Calu3 (cell line): ENCODE data around the gene MYOZ2. TPM values are rescaled to one million over a fixed set of nuclear protein-coding genes. Genes with fewer than 3 reads are reported as not detected.

Source experiments
- BruUV-seq: library from RNA; stranded (reverse); fragments of 400-500 nt; replicated peaks from 2 replicates; lab custom pipeline; 2021; lab: Mats Ljungman, UMichigan
- CTCF ChIA-PET: fragments of 300-600 bp; sonication (Branson Sonifier 250); formaldehyde crosslinking; loops from one replicate; lab custom pipeline; 2022; ENCODE audit warnings: antibody characterized with exemption; lab: Charles Lee
- DNase-seq: peaks from one replicate; pipeline ENCODE4 v3.0.0; 2022
- H3K27ac Mint-ChIP-seq: one replicate; pipeline ENCODE4 v1.8.0; 2022; ENCODE audit warnings: mixed read lengths; ENCODE audit not compliant: unreplicated experiment
- H3K27me3 Mint-ChIP-seq: one replicate; pipeline ENCODE4 v1.8.0; 2022; ENCODE audit warnings: mixed read lengths; ENCODE audit not compliant: unreplicated experiment
- H3K36me3 Mint-ChIP-seq: one replicate; pipeline ENCODE4 v1.8.0; 2022; ENCODE audit warnings: mild to moderate bottlenecking, moderate library complexity, mixed read lengths; ENCODE audit not compliant: insufficient read depth, unreplicated experiment
- H3K4me1 Mint-ChIP-seq: one replicate; pipeline ENCODE4 v1.8.0; 2022; ENCODE audit warnings: mild to moderate bottlenecking, low read depth, mixed read lengths; ENCODE audit not compliant: unreplicated experiment
- H3K4me3 Mint-ChIP-seq: one replicate; pipeline ENCODE4 v1.8.0; 2022; ENCODE audit warnings: mild to moderate bottlenecking, low read depth, moderate library complexity, mixed read lengths; ENCODE audit not compliant: unreplicated experiment
- H3K9me3 Mint-ChIP-seq: one replicate; pipeline ENCODE4 v1.8.0; 2022; ENCODE audit warnings: low read depth, mixed read lengths; ENCODE audit not compliant: unreplicated experiment
- intact Hi-C: fragments of 100-400 bp; cut with micrococcal nuclease; formaldehyde crosslinking; loops from one replicate; pipeline ENCODE4 v1.10.0; 2022; ENCODE audit not compliant: unreplicated experiment
- total RNA-seq: library from RNA; stranded (reverse); gene quantifications from 2 replicates; pipeline ENCODE4 v1.2.3, GENCODE V29; 2022
- TF ChIP-seq, protein P1 (sequence below): fragments of 200-600 bp; IDR thresholded peaks from one replicate; pipeline ENCODE4 v1.8.0; 2022; ENCODE audit warnings: antibody characterized with exemption; ENCODE audit not compliant: unreplicated experiment

MYOZ2 gene
- total RNA-seq, 1 experiment from 2014 or later, result not detected

DNA sequence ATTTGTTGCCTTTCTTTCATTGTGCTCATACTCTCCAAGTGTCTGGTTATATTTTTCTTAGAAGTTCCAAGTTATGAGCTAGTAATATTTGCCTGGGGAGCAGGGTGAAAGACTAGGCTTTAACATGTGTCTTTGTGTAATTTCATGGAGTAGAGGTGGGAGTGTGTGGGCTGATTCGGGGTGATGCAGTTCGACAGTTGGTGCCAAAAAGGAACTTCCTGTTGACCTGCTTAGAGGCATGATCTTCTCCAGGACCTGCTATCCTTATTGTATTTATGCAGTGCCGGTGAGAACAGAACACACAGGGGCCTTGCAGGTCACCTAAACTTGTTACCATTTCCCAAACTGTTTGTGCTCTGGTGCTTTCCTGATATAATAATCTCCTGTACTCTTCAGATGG lies 98.1 kb downstream of the MYOZ2 start:
- no peak for DNase-seq
- TF ChIP-seq, protein P1, sequence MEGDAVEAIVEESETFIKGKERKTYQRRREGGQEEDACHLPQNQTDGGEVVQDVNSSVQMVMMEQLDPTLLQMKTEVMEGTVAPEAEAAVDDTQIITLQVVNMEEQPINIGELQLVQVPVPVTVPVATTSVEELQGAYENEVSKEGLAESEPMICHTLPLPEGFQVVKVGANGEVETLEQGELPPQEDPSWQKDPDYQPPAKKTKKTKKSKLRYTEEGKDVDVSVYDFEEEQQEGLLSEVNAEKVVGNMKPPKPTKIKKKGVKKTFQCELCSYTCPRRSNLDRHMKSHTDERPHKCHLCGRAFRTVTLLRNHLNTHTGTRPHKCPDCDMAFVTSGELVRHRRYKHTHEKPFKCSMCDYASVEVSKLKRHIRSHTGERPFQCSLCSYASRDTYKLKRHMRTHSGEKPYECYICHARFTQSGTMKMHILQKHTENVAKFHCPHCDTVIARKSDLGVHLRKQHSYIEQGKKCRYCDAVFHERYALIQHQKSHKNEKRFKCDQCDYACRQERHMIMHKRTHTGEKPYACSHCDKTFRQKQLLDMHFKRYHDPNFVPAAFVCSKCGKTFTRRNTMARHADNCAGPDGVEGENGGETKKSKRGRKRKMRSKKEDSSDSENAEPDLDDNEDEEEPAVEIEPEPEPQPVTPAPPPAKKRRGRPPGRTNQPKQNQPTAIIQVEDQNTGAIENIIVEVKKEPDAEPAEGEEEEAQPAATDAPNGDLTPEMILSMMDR, result no peak
- BruUV-seq, result no TSS peak
- intact Hi-C loops, result no loop called here
- CTCF ChIA-PET, result interaction anchor here (0.5 kb wide), 1 partner anchor 131 kb away, joined by 3 read pairs; no protein-coding TSS in a partner anchor
- Mint-ChIP-seq H3K36me3 (peaks cover 28% of the 10 kb centered on the region), H3K4me1 (peaks cover 51% of the 10 kb centered on the region), H3K27ac (peak overlapping the region; percentile 90), H3K9me3 (no peaks in the 10 kb centered on the region), H3K27me3 (no peaks in the 10 kb centered on the region), H3K4me3 (peak overlapping the region; percentile 35)

- H3K36me3 Mint-ChIP-seq, result peaks cover 32% of the 10 kb centered on the region
Measured at GRCh38 chr4:119237201-119237600, 101.6 kb downstream of the MYOZ2 start.

More at GRCh38 chr4:119237201-119237600, 101.6 kb downstream of the MYOZ2 start:
- no peak for DNase-seq
- CTCF ChIA-PET, result interaction anchor here (0.7 kb wide), 1 partner anchor 115 kb away, joined by 4 read pairs; no protein-coding TSS in a partner anchor
- no TSS peak for BruUV-seq
- intact Hi-C loops, result no loop called here
- TF ChIP-seq, protein P1, result no peak
- Mint-ChIP-seq H3K27me3 (no peaks in the 10 kb centered on the region), H3K9me3 (no peaks in the 10 kb centered on the region), H3K4me3 (no peak overlapping the region), H3K4me1 (peaks cover 25% of the 10 kb centered on the region), H3K27ac (no peak overlapping the region)

Other genes with a start within 250 kb of the MYOZ2 start
- 0.17 and 0.39 TPM in 2 replicates for gene SYNPO2, start 247.0 kb upstream of the MYOZ2 start, total RNA-seq
- gene USP53, start 76.9 kb downstream of the MYOZ2 start, total RNA-seq, result 29.2 and 31.0 TPM in 2 replicates
- not detected in 2 replicates for gene FABP2, start 186.3 kb downstream of the MYOZ2 start, total RNA-seq